Measurements from ENCODE around the gene GABBR1.
A peak's percentile ranks its signal among the peaks of the same experiment; 100 is the strongest.

GABBR1 gene

GRCh38 chr6:29561606-29562181 is 71.3 kb downstream of the GABBR1 start:
- DNase-seq = no peak

GRCh38 chr6:29561091-29561490 is 71.9 kb downstream of the GABBR1 start:
- no peak for DNase-seq

GRCh38 chr6:29559524-29560287 is 73.3 kb downstream of the GABBR1 start, which contains the start of gene UBD:
TSS of gene UBD (minus strand) at chr6:29559732. CDS start at chr6:29559701, 31 bp downstream.
- DNase-seq = no peak

- no peak for DNase-seq
Observed at GRCh38 chr6:29558439-29559079, 74.4 kb downstream of the GABBR1 start.

- no peak for DNase-seq
Observed at GRCh38 chr6:29557320-29557719, 75.7 kb downstream of the GABBR1 start.

- DNase-seq = no peak
Observed at GRCh38 chr6:29554764-29555163, 78.2 kb downstream of the GABBR1 start.

- DNase-seq = peak; percentile 62
Observed at GRCh38 chr6:29553268-29554057, 79.5 kb downstream of the GABBR1 start.

- DNase-seq = peak; percentile 30
Observed at GRCh38 chr6:29552512-29553051, 80.4 kb downstream of the GABBR1 start.

- DNase-seq = no peak
Observed at GRCh38 chr6:29547573-29547972, 85.4 kb downstream of the GABBR1 start.

- DNase-seq = no peak
Observed at GRCh38 chr6:29537714-29538403, 95.1 kb downstream of the GABBR1 start.

GRCh38 chr6:29532320-29532951 is 100.5 kb downstream of the GABBR1 start:
- DNase-seq = no peak

- no peak for DNase-seq
Observed at GRCh38 chr6:29531668-29532067, 101.3 kb downstream of the GABBR1 start.

- DNase-seq = no peak
Observed at GRCh38 chr6:29530671-29531310, 102.2 kb downstream of the GABBR1 start.

GRCh38 chr6:29529956-29530355 is 103.0 kb downstream of the GABBR1 start:
- DNase-seq = no peak

GRCh38 chr6:29528988-29529560 is 103.9 kb downstream of the GABBR1 start:
- DNase-seq = no peak

- no peak for DNase-seq
Observed at GRCh38 chr6:29528300-29528931, 104.6 kb downstream of the GABBR1 start.

GRCh38 chr6:29527564-29527963 is 105.4 kb downstream of the GABBR1 start:
- DNase-seq = no peak

GRCh38 chr6:29527126-29527525 is 105.9 kb downstream of the GABBR1 start:
- DNase-seq = no peak

- DNase-seq = no peak
Observed at GRCh38 chr6:29525311-29525639, 107.7 kb downstream of the GABBR1 start.
